SK-N-MC (cell line): ENCODE measurements around the gene CIP2A.

Experiments
- DNase-seq: peaks from one replicate; pipeline ENCODE4 v3.0.0-alpha.2; 2011; ENCODE audit warnings: low read depth, low spot score
- H3K27ac ChIP-seq: fragments of 200-600 bp; sonication (generic); 2 replicates; pipeline ENCODE4 v1.5.1; 2016; ENCODE audit warnings: mixed run types
- H3K36me3 ChIP-seq: fragments of 200-600 bp; sonication (generic); 2 replicates; pipeline ENCODE4 v1.6.1; 2017; ENCODE audit warnings: antibody characterized with exemption, low read length, mixed read lengths; ENCODE audit not compliant: insufficient read depth
- H3K4me3 ChIP-seq: fragments of 200-600 bp; sonication (generic); 2 replicates; pipeline ENCODE4 v1.5.1; 2016
- H3K9ac ChIP-seq: fragments of 200-600 bp; sonication (generic); 2 replicates; pipeline ENCODE4 v1.8.0; 2017; ENCODE audit warnings: mixed run types, mixed read lengths; ENCODE audit not compliant: insufficient read length
- H3K9me3 ChIP-seq: fragments of 200-600 bp; sonication (generic); 2 replicates; pipeline ENCODE4 v1.6.1; 2017; ENCODE audit warnings: low read depth, mild to moderate bottlenecking, antibody characterized with exemption, low read length, moderate library complexity, mixed read lengths
- EZH2 ChIP-seq: fragments of 200-600 bp; sonication (generic); IDR thresholded peaks from one replicate; pipeline ENCODE4 v1.6.1; 2017; ENCODE audit warnings: antibody characterized with exemption
- FOXP2 ChIP-seq: optimal IDR thresholded peaks from 2 replicates; pipeline ENCODE3; 2011; ENCODE audit warnings: mild to moderate bottlenecking, moderate library complexity; ENCODE audit not compliant: insufficient read depth; ENCODE audit errors: extremely low read length, control extremely low read depth
- POLR2AphosphoS5 ChIP-seq: IDR thresholded peaks from 2 replicates; pipeline ENCODE4 v1.6.1; 2012; ENCODE audit warnings: mild to moderate bottlenecking, low read depth, low read length, borderline replicate concordance

The CIP2A gene

GRCh38 chr3:108605028-108605427 lies 15.8 kb upstream of the CIP2A start:
- no peak overlapping the region for H3K4me3 ChIP-seq
- no peak overlapping the region for H3K9ac ChIP-seq
- no peaks in the 10 kb centered on the region; the same call in 1 of the 2 replicates for H3K9me3 ChIP-seq
- H3K27ac ChIP-seq = no peak overlapping the region
- DNase-seq = no peak
- TF ChIP-seq EZH2 (no peak), FOXP2 (no peak), POLR2AphosphoS5 (no peak)
- H3K36me3 ChIP-seq = no peaks in the 10 kb centered on the region

- Histone ChIP-seq H3K36me3 (no peaks in the 10 kb centered on the region), H3K27ac (no peak overlapping the region), H3K4me3 (no peak overlapping the region), H3K9ac (no peak overlapping the region), H3K9me3 (no peaks in the 10 kb centered on the region; the same call in 1 of the 2 replicates)
- DNase-seq = no peak
- no peak for TF ChIP-seq EZH2
- TF ChIP-seq FOXP2 = no peak
- TF ChIP-seq POLR2AphosphoS5 = no peak
Observed at GRCh38 chr3:108603691-108604090, 14.5 kb upstream of the CIP2A start.

DNA sequence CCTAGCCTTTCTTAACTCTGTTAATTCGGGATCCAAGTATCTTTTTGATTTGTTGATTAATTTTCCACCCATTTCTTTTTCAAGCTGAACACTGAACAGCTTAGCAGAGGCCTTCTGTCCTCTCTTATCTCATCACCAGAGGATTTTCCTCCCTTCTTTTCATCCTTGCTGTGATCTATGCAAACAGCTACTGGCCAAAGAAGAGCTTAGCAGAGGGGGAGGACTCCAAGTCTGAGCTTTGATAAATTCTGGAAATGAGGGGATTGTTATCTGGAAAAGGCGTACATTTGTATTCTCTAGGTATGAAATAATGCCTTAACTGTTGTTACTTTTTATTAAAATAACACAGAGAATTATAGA lies 13.7 kb upstream of the CIP2A start:
- no peak for DNase-seq

DNA sequence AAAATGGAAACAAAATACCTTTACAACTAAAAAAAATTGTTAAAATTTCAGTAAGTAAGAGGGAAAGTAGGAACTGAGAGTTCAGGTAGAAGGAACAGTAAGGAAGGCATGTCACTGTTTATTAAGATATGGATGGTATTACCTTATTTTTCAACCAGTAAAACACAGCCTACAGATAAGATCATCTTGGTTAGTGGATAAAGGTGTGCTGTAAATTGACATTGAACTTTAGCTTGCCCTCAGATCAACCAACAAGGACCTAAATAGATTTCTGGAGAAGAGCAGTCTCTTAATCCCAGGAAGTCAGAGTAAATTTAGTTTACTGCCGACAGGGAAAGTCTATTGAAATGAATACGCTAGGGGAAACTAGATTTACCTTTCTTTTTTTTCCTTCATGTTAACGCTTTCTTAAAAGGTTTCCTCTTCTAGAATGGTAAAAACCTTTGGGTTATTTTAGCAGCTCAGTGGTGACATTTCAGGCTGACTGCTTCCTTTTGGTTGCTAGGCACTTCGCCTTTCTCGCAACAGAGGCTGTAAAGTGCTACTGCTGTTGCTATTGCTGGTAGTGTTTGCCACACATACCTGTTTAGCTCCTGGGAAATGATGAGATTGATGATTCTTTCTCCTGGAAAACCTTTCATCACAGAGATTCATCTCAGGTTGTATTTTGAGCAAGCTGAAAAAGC lies 13.2 kb upstream of the CIP2A start:
- DNase-seq = no peak

More for the DNA sequence above, 13.7 kb upstream of the CIP2A start:
- no peaks in the 10 kb centered on the region; the same call in 1 of the 2 replicates for H3K9me3 ChIP-seq
- TF ChIP-seq POLR2AphosphoS5 (no peak), FOXP2 (no peak), EZH2 (no peak)
- no peak overlapping the region for H3K27ac ChIP-seq
- H3K36me3 ChIP-seq = no peaks in the 10 kb centered on the region
- no peak overlapping the region for H3K4me3 ChIP-seq
- no peak overlapping the region for H3K9ac ChIP-seq

GRCh38 chr3:108599677-108600409 lies 10.6 kb upstream of the CIP2A start:
- H3K9me3 ChIP-seq = no peaks in the 10 kb centered on the region; the same call in 1 of the 2 replicates
- TF ChIP-seq POLR2AphosphoS5 (no peak), EZH2 (no peak), FOXP2 (no peak)
- H3K9ac ChIP-seq = no peak overlapping the region
- H3K36me3 ChIP-seq = no peaks in the 10 kb centered on the region
- DNase-seq = no peak
- no peak overlapping the region for H3K4me3 ChIP-seq
- no peak overlapping the region for H3K27ac ChIP-seq

More for the DNA sequence above, 13.2 kb upstream of the CIP2A start:
- no peak overlapping the region for H3K27ac ChIP-seq
- H3K9ac ChIP-seq = no peak overlapping the region
- no peaks in the 10 kb centered on the region; the same call in 1 of the 2 replicates for H3K9me3 ChIP-seq
- TF ChIP-seq FOXP2 = no peak
- no peak for TF ChIP-seq POLR2AphosphoS5
- no peak for TF ChIP-seq EZH2
- H3K4me3 ChIP-seq = no peak overlapping the region
- H3K36me3 ChIP-seq = no peaks in the 10 kb centered on the region

- H3K27ac ChIP-seq = no peak overlapping the region
- H3K9ac ChIP-seq = no peak overlapping the region
- no peaks in the 10 kb centered on the region for H3K36me3 ChIP-seq
- TF ChIP-seq EZH2 (no peak), POLR2AphosphoS5 (no peak)
- H3K9me3 ChIP-seq = no peaks in the 10 kb centered on the region; the same call in 1 of the 2 replicates
- DNase-seq = no peak
- no peak overlapping the region for H3K4me3 ChIP-seq
Observed at GRCh38 chr3:108598375-108598774, 9.1 kb upstream of the CIP2A start.

DNA sequence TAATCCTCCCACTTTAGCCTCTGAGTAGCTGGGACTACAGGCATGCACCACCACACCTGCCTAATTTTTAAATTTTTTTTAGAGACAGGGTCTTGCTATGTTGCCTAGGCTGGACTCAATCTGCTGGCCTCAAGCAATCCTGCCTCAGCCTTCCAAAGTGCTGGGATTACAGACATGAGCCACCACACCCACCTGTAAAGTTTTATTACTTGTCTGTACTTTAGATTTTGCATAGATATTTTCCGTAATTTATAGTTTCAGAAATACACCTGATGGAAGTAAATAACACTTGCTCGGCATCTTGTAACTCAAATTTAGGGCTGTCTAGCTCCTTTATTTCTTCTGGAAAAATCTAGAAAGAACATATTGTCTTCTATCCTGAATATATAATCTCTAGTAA lies 6.1 kb upstream of the CIP2A start:
- TF ChIP-seq FOXP2 (no peak), POLR2AphosphoS5 (no peak), EZH2 (no peak)
- Histone ChIP-seq H3K9ac (no peak overlapping the region), H3K36me3 (no peaks in the 10 kb centered on the region), H3K4me3 (no peak overlapping the region), H3K27ac (no peak overlapping the region), H3K9me3 (no peaks in the 10 kb centered on the region)
- DNase-seq = no peak

DNA sequence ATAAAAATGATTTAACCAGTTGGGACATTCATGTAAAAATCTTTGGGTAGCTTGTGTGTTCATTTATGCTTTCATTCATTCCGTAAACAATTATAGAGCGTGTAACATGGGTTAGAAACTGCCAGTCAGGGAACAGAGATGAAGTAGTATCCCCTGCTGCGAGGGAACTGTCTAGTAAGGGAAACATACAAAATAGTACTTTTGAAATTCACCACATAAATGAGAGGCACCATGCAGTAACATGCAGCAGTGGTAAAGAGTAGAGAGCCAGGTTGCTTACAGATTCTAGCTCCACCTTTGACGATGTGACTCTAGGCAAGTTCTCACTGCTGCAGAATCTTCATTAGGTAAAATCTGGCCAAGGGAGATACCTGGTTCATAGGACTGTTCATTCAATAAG lies 1.2 kb upstream of the CIP2A start:
- no peak overlapping the region for H3K27ac ChIP-seq
- DNase-seq = no peak
- H3K36me3 ChIP-seq = no peaks in the 10 kb centered on the region
- TF ChIP-seq POLR2AphosphoS5 (no peak), FOXP2 (no peak), EZH2 (no peak)
- peak overlapping the region; percentile 93 for H3K9ac ChIP-seq
- H3K4me3 ChIP-seq = peak overlapping the region; percentile 89
- no peaks in the 10 kb centered on the region for H3K9me3 ChIP-seq

DNA sequence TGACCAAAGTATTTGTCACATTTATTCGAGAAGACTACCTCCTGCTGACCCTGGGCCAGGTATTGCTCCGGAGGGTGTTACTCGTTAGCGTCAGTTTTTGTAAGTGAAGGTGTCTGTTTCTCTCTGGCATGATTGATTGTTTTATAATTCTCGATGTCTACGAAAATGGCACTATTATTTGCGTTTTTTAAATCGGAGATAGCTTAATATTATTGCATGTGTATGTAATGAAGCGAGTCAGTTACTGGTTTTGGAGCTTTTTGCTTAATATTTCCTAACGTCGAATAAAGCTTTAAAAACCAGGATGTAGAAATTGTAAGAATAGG lies 723 bp upstream of the CIP2A start:
- peak overlapping the region; percentile 84 for H3K27ac ChIP-seq
- H3K4me3 ChIP-seq = peak overlapping the region; percentile 89
- no peak for TF ChIP-seq EZH2
- no peak for TF ChIP-seq FOXP2
- no peak for TF ChIP-seq POLR2AphosphoS5
- H3K36me3 ChIP-seq = peaks cover under 1% of the 10 kb centered on the region
- peak overlapping the region; percentile 93 for H3K9ac ChIP-seq
- no peaks in the 10 kb centered on the region for H3K9me3 ChIP-seq
- DNase-seq = no peak
